AG04449 (cell line): ENCODE measurements around the gene SMURF1.

Experiments
- CTCF ChIA-PET: fragments of 350-600 bp; formaldehyde crosslinking; extraction: SDS; loops from one replicate; lab custom pipeline; 2021; ENCODE audit warnings: antibody characterized with exemption; lab: Yijun Ruan, JAX
- POLR2A ChIA-PET: fragments of 400-600, 350-600 bp; formaldehyde crosslinking; extraction: SDS; loops from one replicate; lab custom pipeline; 2020; ENCODE audit warnings: antibody characterized with exemption, inconsistent platforms; lab: Yijun Ruan, JAX
- DNase-seq: peaks from one replicate; pipeline ENCODE4 v3.0.0-alpha.2; 2010; ENCODE audit warnings: low read depth, low spot score
- H3K4me3 ChIP-seq: 2 replicates; pipeline ENCODE4 v1.5.1; 2011; ENCODE audit warnings: low read depth, mild to moderate bottlenecking, control low read depth, low read length
- CTCF ChIP-seq: IDR thresholded peaks from one replicate; pipeline ENCODE4 v1.5.1; 2011; ENCODE audit warnings: mild to moderate bottlenecking, moderate library complexity, low read length, control low read depth, inconsistent platforms; ENCODE audit not compliant: insufficient read depth; ENCODE audit errors: missing control alignments

SMURF1 gene

GRCh38 chr7:99039384-99039891 is 104.5 kb downstream of the SMURF1 start:
- CTCF ChIA-PET, result interaction anchor here (0.7 to 10.4 kb wide), 5 partner anchors 9 to 272 kb away, joined by 3 to 217 read pairs (median 5); no protein-coding TSS in a partner anchor
- H3K4me3 ChIP-seq, result no peak overlapping the region
- POLR2A ChIA-PET, result no interaction called here
- TF ChIP-seq CTCF, result no peak
- DNase-seq, result no peak

GRCh38 chr7:99038086-99038855 is 105.6 kb downstream of the SMURF1 start:
- ChIA-PET CTCF (interaction anchor here (1.0 to 10.4 kb wide), 8 partner anchors 8 to 273 kb away, joined by 3 to 217 read pairs (median 6); no protein-coding TSS in a partner anchor), POLR2A (no interaction called here)
- TF ChIP-seq CTCF, result no peak
- no peak overlapping the region for H3K4me3 ChIP-seq
- no peak for DNase-seq

- no peak for DNase-seq
- TF ChIP-seq CTCF, result no peak
- no peak overlapping the region for H3K4me3 ChIP-seq
- ChIA-PET POLR2A (no interaction called here), CTCF (interaction anchor here (0.8 to 10.4 kb wide), 8 partner anchors 10 to 283 kb away, joined by 3 to 217 read pairs (median 5); no protein-coding TSS in a partner anchor)
These were observed 106.5 kb downstream of the SMURF1 start for GRCh38 chr7:99037327-99037940.

GRCh38 chr7:99036546-99037111 is 107.3 kb downstream of the SMURF1 start:
- POLR2A ChIA-PET, result no interaction called here
- CTCF ChIA-PET, result interaction anchor here (0.8 to 10.4 kb wide), 12 partner anchors 11 to 284 kb away, joined by 3 to 217 read pairs (median 4); no protein-coding TSS in a partner anchor
- peak; percentile 41 for TF ChIP-seq CTCF
- H3K4me3 ChIP-seq, result no peak overlapping the region
- DNase-seq, result no peak

- no peak for DNase-seq
- CTCF ChIA-PET, result interaction anchor here (0.9 to 10.4 kb wide), 7 partner anchors 11 to 276 kb away, joined by 3 to 217 read pairs (median 4); no protein-coding TSS in a partner anchor
- no peak for TF ChIP-seq CTCF
- no peak overlapping the region for H3K4me3 ChIP-seq
- POLR2A ChIA-PET, result no interaction called here
These were observed 108.0 kb downstream of the SMURF1 start for GRCh38 chr7:99035723-99036545.
